PC-3 (cell line): ENCODE measurements around the gene ZBTB45. TPM values are rescaled to one million over a fixed set of nuclear protein-coding genes. Genes with fewer than 3 reads are reported as not detected.
A peak's percentile ranks its signal among the peaks of the same experiment; 100 is the strongest.

Source experiments
- ATAC-seq: fragments of 200-7000 bp; cut with Tn5 transposase; 2 replicates; pipeline ENCODE4 v1.9.1; 2020; ENCODE audit warnings: mild to moderate bottlenecking, moderate library complexity
- BruUV-seq: library from RNA; stranded (reverse); fragments of 400-500 nt; replicated peaks from 2 replicates; lab custom pipeline; 2021; lab: Mats Ljungman, UMichigan
- CTCF ChIA-PET: fragments of 300-600 bp; sonication (Branson Sonifier 250); formaldehyde crosslinking; loops from one replicate; lab custom pipeline; 2022; ENCODE audit warnings: antibody characterized with exemption; lab: Charles Lee
- POLR2A ChIA-PET: fragments of 300-600 bp; sonication (Branson Sonifier 250); formaldehyde crosslinking; loops from one replicate; lab custom pipeline; 2022; ENCODE audit warnings: antibody characterized with exemption; ENCODE audit not compliant: unreplicated experiment; lab: Charles Lee
- DNase-seq: peaks from one replicate; pipeline ENCODE4 v3.0.0-alpha.2; 2015
- H2AFZ ChIP-seq: fragments of 300-600 bp; sonication (generic); 2 replicates; pipeline ENCODE4 v1.6.0; 2016; ENCODE audit warnings: antibody characterized with exemption, low read length
- H3F3A ChIP-seq: fragments of 300-600 bp; sonication (generic); one replicate; pipeline ENCODE4 v1.6.0; 2017; ENCODE audit warnings: antibody characterized with exemption, low read length, control low read depth, mild to moderate bottlenecking; ENCODE audit not compliant: unreplicated experiment
- H3K27ac ChIP-seq: fragments of 300-600 bp; sonication (generic); 2 replicates; pipeline ENCODE4 v1.5.1; 2016; ENCODE audit warnings: mild to moderate bottlenecking, low read length
- H3K27me3 ChIP-seq: fragments of 300-600 bp; sonication (generic); 2 replicates; pipeline ENCODE4 v1.6.1; 2016; ENCODE audit warnings: low read length, mixed read lengths
- H3K36me3 ChIP-seq: fragments of 300-600 bp; sonication (generic); 2 replicates; pipeline ENCODE4 v1.6.1; 2016; ENCODE audit warnings: low read depth, mixed run types, low read length, mixed read lengths
- H3K4me1 ChIP-seq: fragments of 300-600 bp; sonication (generic); 2 replicates; pipeline ENCODE4 v1.5.1; 2016; ENCODE audit warnings: low read length; ENCODE audit not compliant: insufficient read depth
- H3K4me2 ChIP-seq: fragments of 300-600 bp; sonication (generic); 2 replicates; pipeline ENCODE4 v1.6.0; 2016; ENCODE audit warnings: low read length
- H3K4me3 ChIP-seq: fragments of 300-600 bp; sonication (generic); 2 replicates; pipeline ENCODE4 v1.5.1; 2016; ENCODE audit warnings: mild to moderate bottlenecking, low read length, mixed read lengths
- H3K79me2 ChIP-seq: fragments of 300-600 bp; sonication (generic); 2 replicates; pipeline ENCODE4 v1.6.1; 2017; ENCODE audit warnings: low read length, mixed read lengths
- H3K9ac ChIP-seq: fragments of 300-600 bp; sonication (generic); 2 replicates; pipeline ENCODE4 v1.6.0; 2016; ENCODE audit warnings: mild to moderate bottlenecking, low read length
- H3K9me2 ChIP-seq: fragments of 300-600 bp; sonication (generic); replicated peaks from 2 replicates; pipeline ENCODE4 v1.6.1; 2016; ENCODE audit warnings: mixed run types, low read length, mixed read lengths
- H3K9me3 ChIP-seq: fragments of 300-600 bp; sonication (generic); 2 replicates; pipeline ENCODE4 v1.6.1; 2016; ENCODE audit warnings: low read length, mixed read lengths
- H4K20me1 ChIP-seq: fragments of 300-600 bp; sonication (generic); 2 replicates; pipeline ENCODE4 v1.6.1; 2016; ENCODE audit warnings: low read length, mixed read lengths
- CTCF ChIP-seq: fragments of 300-600 bp; sonication (generic); conservative IDR thresholded peaks from 2 replicates; pipeline ENCODE4 v1.5.1; 2017; ENCODE audit warnings: antibody characterized with exemption, low read depth, mild to moderate bottlenecking, low read length
- EZH2 ChIP-seq: fragments of 300-600 bp; sonication (generic); IDR thresholded peaks from one replicate; pipeline ENCODE4 v1.6.1; 2017; ENCODE audit warnings: antibody characterized with exemption, mild to moderate bottlenecking, low read length; ENCODE audit not compliant: unreplicated experiment
- EZH2phosphoT487 ChIP-seq: fragments of 300-600 bp; sonication (generic); IDR thresholded peaks from 2 replicates; pipeline ENCODE4 v1.6.1; 2018; ENCODE audit warnings: mild to moderate bottlenecking, antibody characterized with exemption, low read length, borderline replicate concordance
- intact Hi-C: fragments of 100-400 bp; cut with micrococcal nuclease; formaldehyde crosslinking; loops from 2 replicates; pipeline ENCODE4 v1.9.0; 2023
- total RNA-seq: library from RNA; depleted of rRNA; stranded (reverse); fragments of >200 nt; gene quantifications from 2 replicates; pipeline ENCODE4 v1.2.3, GENCODE V29; 2014

Gene ZBTB45
- total RNA-seq, 1 experiment from 2014 or later = 14.0 TPM

DNA sequence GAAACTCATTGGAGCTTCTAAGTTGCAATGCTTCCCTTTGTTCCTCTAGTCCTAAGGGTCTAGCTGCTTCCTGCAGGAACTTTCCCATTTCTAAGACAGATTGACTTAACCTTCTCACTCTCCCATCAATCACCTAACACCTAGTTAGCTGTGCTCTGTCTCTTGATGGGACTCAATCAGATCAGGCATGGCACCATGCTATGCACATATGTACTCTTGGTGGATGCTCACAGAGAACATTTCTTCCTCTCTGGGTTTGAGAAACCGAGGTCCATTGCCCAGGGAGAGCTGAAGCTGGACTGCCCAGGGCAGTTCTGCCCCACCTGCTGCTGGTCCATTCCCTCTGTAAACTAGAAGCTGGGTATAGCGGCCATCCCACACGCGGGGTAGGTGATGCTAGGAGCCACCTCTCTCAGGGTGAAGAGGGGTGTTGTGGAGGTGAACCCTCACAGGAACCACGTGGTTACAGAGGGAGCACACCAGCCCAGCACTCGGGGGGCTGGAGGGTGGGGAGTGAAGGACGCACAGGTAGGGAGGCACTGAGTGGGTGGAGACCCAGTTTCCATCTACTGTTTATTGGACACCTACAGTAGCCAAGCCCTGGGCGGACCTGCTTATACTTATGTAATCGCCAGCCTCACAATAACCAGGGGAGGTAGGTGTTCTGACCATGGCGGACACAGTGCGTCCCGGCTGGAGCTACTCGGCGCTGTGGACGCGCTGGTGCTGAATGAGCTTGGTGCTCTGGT lies 41.9 kb upstream of the ZBTB45 start:
- H3K27ac ChIP-seq = no peak overlapping the region
- H3F3A ChIP-seq = no peaks in the 10 kb centered on the region
- H3K4me3 ChIP-seq = peak overlapping the region; percentile 64
- BruUV-seq = no TSS peak
- peak overlapping the region; percentile 94 for H3K4me2 ChIP-seq
- H3K27me3 ChIP-seq = no peaks in the 10 kb centered on the region
- DNase-seq = no peak
- ChIA-PET POLR2A (no interaction called here), CTCF (no interaction called here)
- TF ChIP-seq EZH2phosphoT487 = no peak
- TF ChIP-seq EZH2 = no peak
- TF ChIP-seq CTCF = no peak
- no peak overlapping the region for H2AFZ ChIP-seq
- no peak for ATAC-seq
- no peaks in the 10 kb centered on the region for H3K9me2 ChIP-seq
- no peaks in the 10 kb centered on the region for H4K20me1 ChIP-seq
- intact Hi-C loops = no loop called here
- peaks cover 4% of the 10 kb centered on the region; the same call in 1 of the 2 replicates for H3K36me3 ChIP-seq
- H3K9me3 ChIP-seq = no peaks in the 10 kb centered on the region
- no peak overlapping the region for H3K9ac ChIP-seq
- peaks cover 16% of the 10 kb centered on the region for H3K79me2 ChIP-seq
- peaks cover 40% of the 10 kb centered on the region for H3K4me1 ChIP-seq

DNA sequence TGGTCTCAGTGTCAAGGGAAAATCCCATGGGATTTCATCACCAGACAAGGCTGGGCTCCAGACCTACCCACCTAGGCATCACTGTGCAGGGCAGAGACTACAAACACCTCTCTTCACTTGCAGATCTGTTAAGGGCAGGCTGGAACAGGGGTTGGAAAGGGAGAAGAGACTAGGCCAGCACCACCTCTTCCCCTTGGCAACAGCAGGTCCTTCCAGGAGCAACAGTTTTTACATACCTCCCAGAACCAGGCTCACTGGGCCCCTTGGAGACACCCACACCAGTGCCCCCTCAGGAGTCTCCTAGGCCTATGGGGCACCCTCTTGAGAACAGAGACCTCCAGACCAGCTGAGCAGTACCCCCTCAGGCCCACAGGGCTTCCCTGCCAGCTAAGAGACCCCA lies 41.3 kb upstream of the ZBTB45 start:
- ChIA-PET POLR2A (no interaction called here), CTCF (no interaction called here)
- Histone ChIP-seq H3F3A (no peaks in the 10 kb centered on the region), H3K9me3 (no peaks in the 10 kb centered on the region), H2AFZ (no peak overlapping the region), H3K79me2 (peaks cover 23% of the 10 kb centered on the region), H3K4me2 (no peak overlapping the region), H4K20me1 (no peaks in the 10 kb centered on the region), H3K4me3 (no peak overlapping the region), H3K27me3 (no peaks in the 10 kb centered on the region), H3K9ac (no peak overlapping the region), H3K4me1 (peaks cover 42% of the 10 kb centered on the region), H3K27ac (no peak overlapping the region), H3K9me2 (no peaks in the 10 kb centered on the region), H3K36me3 (peaks cover 10% of the 10 kb centered on the region)
- TF ChIP-seq CTCF (no peak), EZH2phosphoT487 (no peak), EZH2 (no peak)
- no TSS peak for BruUV-seq
- intact Hi-C loops = no loop called here
- ATAC-seq = no peak
- DNase-seq = no peak
